Measurements from ENCODE around the gene SP6. TPM values are rescaled to one million over a fixed set of nuclear protein-coding genes. Genes with fewer than 3 reads are reported as not detected.

SP6 gene
- total RNA-seq, 2 donors from 2014 or later = 8.7 to 8.8 TPM

- DNase-seq = no peak
- Histone ChIP-seq H3K4me1 (no peaks in the 10 kb centered on the region), H3K9ac (ENCODE audit: low read depth in 2 of 2, low read length in 2 of 2) (no peak overlapping the region), H3K9me3 (no peaks in the 10 kb centered on the region), H3K27ac (no peak overlapping the region), H3K4me3 (no peak overlapping the region), H3K36me3 (no peaks in the 10 kb centered on the region), H3K27me3 (peaks cover 17% of the 10 kb centered on the region)
- intact Hi-C loops (cut with DNase I) = no loop called here
- no peak for TF ChIP-seq CTCF (IDR thresholded peaks at IDR 0.05)
Measured at GRCh38 chr17:47856830-47857229, 5.9 kb upstream of the SP6 start.

GRCh38 chr17:47855737-47856136, 4.8 kb upstream of the SP6 start:
- peaks cover 24% of the 10 kb centered on the region for H3K27me3 ChIP-seq
- H3K4me3 ChIP-seq = no peak overlapping the region
- no peaks in the 10 kb centered on the region for H3K36me3 ChIP-seq

GRCh38 chr17:47853616-47854015, 2.7 kb upstream of the SP6 start:
- H3K27me3 ChIP-seq = peaks cover 27% of the 10 kb centered on the region
- H3K36me3 ChIP-seq = no peaks in the 10 kb centered on the region
- no peaks in the 10 kb centered on the region for H3K9me3 ChIP-seq
- H3K4me1 ChIP-seq = no peaks in the 10 kb centered on the region
- intact Hi-C loops (cut with DNase I) = no loop called here
- no peak overlapping the region for H3K4me3 ChIP-seq
- H3K9ac ChIP-seq (ENCODE audit: low read depth in 2 of 2, low read length in 2 of 2) = no peak overlapping the region
- TF ChIP-seq CTCF (IDR thresholded peaks at IDR 0.05) = no peak
- DNase-seq = no peak
- H3K27ac ChIP-seq = no peak overlapping the region

More at GRCh38 chr17:47855737-47856136, 4.8 kb upstream of the SP6 start:
- TF ChIP-seq CTCF (IDR thresholded peaks at IDR 0.05) = no peak
- no peak for DNase-seq
- Histone ChIP-seq H3K9me3 (no peaks in the 10 kb centered on the region), H3K27ac (no peak overlapping the region), H3K9ac (ENCODE audit: low read depth in 2 of 2, low read length in 2 of 2) (no peak overlapping the region), H3K4me1 (no peaks in the 10 kb centered on the region)
- intact Hi-C loops (cut with DNase I) = no loop called here

GRCh38 chr17:47852113-47852949, 1.4 kb upstream of the SP6 start:
- Histone ChIP-seq H3K27me3 (peaks cover 39% of the 10 kb centered on the region), H3K4me3 (no peak overlapping the region), H3K9me3 (no peaks in the 10 kb centered on the region), H3K4me1 (no peaks in the 10 kb centered on the region), H3K36me3 (no peaks in the 10 kb centered on the region), H3K9ac (ENCODE audit: low read depth in 2 of 2, low read length in 2 of 2) (no peak overlapping the region), H3K27ac (no peak overlapping the region)
- no peak for TF ChIP-seq CTCF (IDR thresholded peaks at IDR 0.05)
- intact Hi-C loops (cut with DNase I) = no loop called here
- DNase-seq = no peak

GRCh38 chr17:47851764-47852112, 775 bp upstream of the SP6 start:
- TF ChIP-seq CTCF (IDR thresholded peaks at IDR 0.05) = no peak
- Histone ChIP-seq H3K27ac (no peak overlapping the region), H3K4me1 (no peaks in the 10 kb centered on the region), H3K9me3 (no peaks in the 10 kb centered on the region), H3K4me3 (no peak overlapping the region), H3K36me3 (no peaks in the 10 kb centered on the region), H3K9ac (ENCODE audit: low read depth in 2 of 2, low read length in 2 of 2) (no peak overlapping the region), H3K27me3 (peaks cover 44% of the 10 kb centered on the region)
- intact Hi-C loops (cut with DNase I) = no loop called here
- DNase-seq = no peak
